Measurements from ENCODE around the gene SPEM2.
"Not testable (repeated sequence)": the region's sequence is repeated elsewhere in the genome, so short reads cannot be mapped to it uniquely, and the experiment has no call there.

SPEM2 gene

DNA sequence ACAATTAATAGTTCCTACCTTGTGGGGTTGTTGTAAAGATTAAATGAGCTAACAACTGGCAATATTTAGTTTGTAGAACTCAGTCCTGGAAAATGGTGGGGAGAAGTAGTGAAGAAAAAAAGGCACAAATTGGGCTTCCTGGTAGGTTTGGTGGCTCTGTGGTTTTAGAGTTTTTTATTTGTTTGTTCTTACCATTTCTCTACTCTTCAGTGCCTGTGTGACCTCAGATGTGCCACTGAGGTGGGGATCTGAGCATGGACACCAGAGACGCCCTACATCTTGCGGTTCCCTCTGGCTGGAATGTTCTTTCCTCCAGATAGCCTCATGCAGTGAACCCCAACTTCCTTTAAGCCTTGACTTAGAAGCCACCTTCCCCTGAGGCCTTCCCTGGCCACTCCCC is 46.3 kb downstream of the SPEM2 start:
- DNase-seq (ENCODE audit: low spot score): no peak

DNA sequence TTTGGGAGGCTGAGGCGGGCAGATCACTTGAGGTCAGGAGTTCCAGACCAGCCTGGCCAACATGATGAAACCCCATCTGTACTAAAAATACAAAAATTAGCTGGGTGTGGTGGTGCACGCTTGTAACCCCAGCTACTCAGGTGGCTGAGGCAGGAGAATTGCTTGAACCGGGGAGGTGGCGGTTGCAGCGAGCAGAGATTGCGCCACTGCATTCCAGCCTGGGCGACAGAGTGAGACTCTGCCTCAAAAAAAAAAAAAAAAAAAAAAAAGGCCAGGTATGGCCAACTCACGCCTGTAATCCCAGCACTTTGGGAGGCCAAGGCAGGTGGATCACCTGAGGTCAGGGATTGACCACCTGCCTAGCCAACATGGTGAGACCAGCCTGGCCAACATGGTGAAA is 49.4 kb downstream of the SPEM2 start:
- DNase-seq (ENCODE audit: low spot score): not testable (repeated sequence)

DNA sequence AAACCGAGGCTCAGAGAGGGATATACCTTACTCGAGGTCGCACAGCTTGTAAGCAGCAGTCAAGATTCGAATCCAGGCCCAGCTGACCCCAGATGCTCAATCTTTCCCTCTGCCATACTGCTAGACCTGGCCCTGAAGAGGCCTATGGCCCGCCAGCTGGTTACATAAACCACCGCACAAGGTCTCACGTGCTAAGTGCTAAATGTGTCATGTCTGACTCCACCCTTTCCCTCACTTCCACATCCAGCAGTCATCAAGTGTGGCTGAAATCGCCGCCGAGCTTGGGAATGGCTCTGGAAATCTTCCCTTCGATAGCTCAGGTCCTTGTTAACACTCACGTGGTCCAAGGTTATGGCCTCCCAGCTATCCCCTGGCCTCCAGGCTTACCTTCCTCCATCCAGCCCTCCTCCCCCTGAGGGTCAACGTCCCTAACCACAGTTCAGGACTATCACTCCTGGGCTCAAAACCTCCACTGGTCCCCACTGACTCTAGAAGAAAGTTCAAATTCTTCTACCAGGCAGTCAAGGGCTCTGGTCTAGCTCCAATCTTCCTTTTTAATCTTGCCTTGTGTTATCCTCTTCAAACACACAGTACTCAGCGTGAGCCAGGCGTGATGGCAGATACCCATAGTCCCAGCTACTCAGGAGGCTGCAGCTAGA is 50.5 kb downstream of the SPEM2 start:
- no peak for DNase-seq (ENCODE audit: low spot score)

DNA sequence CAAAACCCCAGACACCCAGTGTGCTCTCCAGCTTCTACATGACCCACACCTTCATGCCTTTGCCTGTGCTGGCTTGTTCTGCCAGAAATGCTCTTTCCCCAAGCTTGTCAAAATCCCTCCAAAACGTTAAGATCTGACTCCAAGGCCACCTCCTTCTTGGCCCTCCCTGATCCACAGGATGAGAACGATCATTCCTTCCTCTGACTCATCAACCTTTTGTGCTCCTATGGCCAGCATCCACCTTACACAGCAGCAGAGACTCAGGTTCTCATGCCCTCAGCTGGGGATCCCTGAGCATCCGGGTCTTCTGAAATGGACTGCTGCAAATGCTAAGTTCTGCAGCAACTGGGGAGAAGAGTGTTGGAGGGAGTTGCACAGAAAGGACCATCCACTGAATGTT is 51.1 kb downstream of the SPEM2 start:
- peak; percentile 37 for DNase-seq (ENCODE audit: low spot score)

DNA sequence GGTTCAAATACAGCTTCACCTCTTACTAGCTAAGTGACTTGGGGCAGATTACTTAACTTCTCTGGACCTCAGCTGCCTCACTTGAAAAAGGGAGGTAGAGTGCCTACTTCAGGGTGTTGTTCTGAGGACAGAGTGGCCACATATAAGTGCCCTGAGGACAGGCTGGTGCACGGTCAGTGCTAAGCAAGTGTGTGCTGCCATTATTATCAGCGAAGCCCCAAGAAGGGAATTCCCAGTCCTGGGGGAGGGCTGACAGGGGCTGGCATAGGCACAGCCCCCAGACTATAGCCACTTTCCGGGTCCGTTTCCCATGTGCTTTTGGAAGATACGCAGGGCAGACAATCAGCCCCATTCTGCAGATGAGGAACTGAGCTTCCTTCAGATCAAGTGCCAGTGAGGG is 51.5 kb downstream of the SPEM2 start:
- no peak for DNase-seq (ENCODE audit: low spot score)

Data from RKO (cell line).